ENCODE measurements around the gene NSG2. TPM values are rescaled to one million over a fixed set of nuclear protein-coding genes. Genes with fewer than 3 reads are reported as not detected.
"Not testable (repeated sequence)": the region's sequence is repeated elsewhere in the genome, so short reads cannot be mapped to it uniquely, and the experiment has no call there.

Gene NSG2
- total RNA-seq, 1 experiment from 2014 or later, result not detected

DNA sequence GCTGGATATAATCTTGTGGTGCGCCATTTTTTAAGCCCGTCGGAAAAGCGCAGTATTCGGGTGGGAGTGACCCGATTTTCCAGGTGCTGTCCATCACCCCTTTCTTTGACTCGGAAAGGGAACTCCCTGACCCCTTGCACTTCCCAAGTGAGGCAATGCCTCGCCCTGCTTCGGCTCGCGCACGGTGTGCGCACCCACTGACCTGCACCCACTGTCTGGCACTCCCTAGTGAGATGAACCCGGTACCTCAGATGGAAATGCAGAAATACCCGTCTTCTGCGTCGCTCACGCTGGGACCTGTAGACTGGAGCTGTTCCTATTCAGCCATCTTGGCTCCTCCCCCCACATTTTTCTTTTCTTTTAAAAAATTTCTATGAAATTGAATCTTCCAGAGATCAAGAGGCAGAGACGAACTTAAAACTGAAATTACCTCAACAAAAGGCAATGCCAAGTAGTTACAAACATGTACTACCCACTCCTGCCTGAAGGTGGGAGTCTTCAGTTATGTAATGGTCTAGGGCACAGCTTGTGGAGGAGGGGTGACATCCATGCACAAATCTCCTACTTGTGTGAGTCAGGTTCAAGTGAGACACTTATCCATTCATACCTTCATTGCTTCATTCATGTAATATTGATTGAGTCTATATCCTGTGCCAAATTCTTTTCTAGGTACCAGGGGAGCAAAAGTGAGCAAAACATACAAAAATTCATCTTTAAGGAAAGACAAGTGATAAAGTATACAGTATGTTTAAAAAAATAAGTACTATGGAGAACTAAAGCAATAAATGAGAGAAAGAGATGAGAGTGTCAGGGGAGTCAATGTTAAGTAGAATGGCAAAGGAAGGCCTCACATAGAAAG, 25.2 kb upstream of the NSG2 start:
- not testable (repeated sequence) for H3K79me1 ChIP-seq (ENCODE audit: insufficient read depth, low read depth, low read length, poor library complexity, severe bottlenecking); H4K8ac ChIP-seq (replicated peaks; ENCODE audit: insufficient read length, low read depth, low read length); H4K5ac ChIP-seq (ENCODE audit: insufficient read length, low read depth, low read length); H3K18ac ChIP-seq (ENCODE audit: insufficient read length, low read depth, low read length); H4K91ac ChIP-seq (ENCODE audit: insufficient read length, low read depth, low read length); H2BK20ac ChIP-seq (ENCODE audit: low read depth, low read length, poor library complexity, severe bottlenecking); H3K79me2 ChIP-seq (ENCODE audit: insufficient read depth, low read length); H3K14ac ChIP-seq (ENCODE audit: insufficient read depth, low read length); H3K4me1 ChIP-seq (ENCODE audit: insufficient read depth, low read length); H2BK12ac ChIP-seq (ENCODE audit: insufficient read length, low read depth, low read length); H3K56ac ChIP-seq (ENCODE audit: insufficient read length, low read depth, low read length); H3K27ac ChIP-seq (ENCODE audit: insufficient read length, low read depth, low read length); H3K27me3 ChIP-seq (ENCODE audit: insufficient read depth, low read length); H3K23ac ChIP-seq (ENCODE audit: insufficient read length, low read depth, low read length); H4K20me1 ChIP-seq (ENCODE audit: control insufficient read depth, insufficient read depth, insufficient read length); H3K23me2 ChIP-seq (ENCODE audit: insufficient read length, low read depth, low read length, poor library complexity, severe bottlenecking); H3K27me3 Mint-ChIP-seq (ENCODE audit: low read depth); H2AK5ac ChIP-seq (ENCODE audit: insufficient read length, low read length); H3K9me3 ChIP-seq (ENCODE audit: control insufficient read depth, low read depth, low read length); H2BK120ac ChIP-seq (ENCODE audit: low read depth, low read length, poor library complexity, severe bottlenecking); H2BK15ac ChIP-seq (ENCODE audit: low read depth, low read length); H3K4ac ChIP-seq (ENCODE audit: low read depth, low read length); H2BK5ac ChIP-seq (ENCODE audit: insufficient read length, low read length)
- Histone ChIP-seq H3K4me2 (ENCODE audit: insufficient read depth, insufficient read length, low read length) (peak overlapping the region; percentile 13), H3K9ac (ENCODE audit: extremely low read depth, insufficient read length, low read length) (peak overlapping the region; percentile 37), H3T11ph (ENCODE audit: low read length) (peak overlapping the region; percentile 53), H2AFZ (ENCODE audit: low read length) (peak overlapping the region; percentile 14)
- no CpG with 5 or more reads among the region's 19 CpGs for WGBS (ENCODE audit: extremely low coverage, insufficient read length, low lambda C conversion rate)
- peak; percentile 59 for DNase-seq
- peak overlapping the region; percentile 58 to 85 (median 66); a peak in 6 of 7 replicates for H3K27ac Mint-ChIP-seq
- TF ChIP-seq, protein P1, sequence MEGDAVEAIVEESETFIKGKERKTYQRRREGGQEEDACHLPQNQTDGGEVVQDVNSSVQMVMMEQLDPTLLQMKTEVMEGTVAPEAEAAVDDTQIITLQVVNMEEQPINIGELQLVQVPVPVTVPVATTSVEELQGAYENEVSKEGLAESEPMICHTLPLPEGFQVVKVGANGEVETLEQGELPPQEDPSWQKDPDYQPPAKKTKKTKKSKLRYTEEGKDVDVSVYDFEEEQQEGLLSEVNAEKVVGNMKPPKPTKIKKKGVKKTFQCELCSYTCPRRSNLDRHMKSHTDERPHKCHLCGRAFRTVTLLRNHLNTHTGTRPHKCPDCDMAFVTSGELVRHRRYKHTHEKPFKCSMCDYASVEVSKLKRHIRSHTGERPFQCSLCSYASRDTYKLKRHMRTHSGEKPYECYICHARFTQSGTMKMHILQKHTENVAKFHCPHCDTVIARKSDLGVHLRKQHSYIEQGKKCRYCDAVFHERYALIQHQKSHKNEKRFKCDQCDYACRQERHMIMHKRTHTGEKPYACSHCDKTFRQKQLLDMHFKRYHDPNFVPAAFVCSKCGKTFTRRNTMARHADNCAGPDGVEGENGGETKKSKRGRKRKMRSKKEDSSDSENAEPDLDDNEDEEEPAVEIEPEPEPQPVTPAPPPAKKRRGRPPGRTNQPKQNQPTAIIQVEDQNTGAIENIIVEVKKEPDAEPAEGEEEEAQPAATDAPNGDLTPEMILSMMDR (conservative IDR thresholded peaks at IDR 0.05), result peak; percentile 78
- peaks cover 0 to 21% (median 0%) of the 10 kb centered on the region in 3 experiments; a peak in 3 of 7 replicates for H3K36me3 Mint-ChIP-seq (ENCODE audit: insufficient read depth in 1 of 3, low read depth in 3 of 3)
- peak overlapping the region; percentile 73 to 81 for H3K4me3 Mint-ChIP-seq
- peaks cover 20 to 25% of the 10 kb centered on the region in 2 experiments for H3K4me1 Mint-ChIP-seq
- peaks cover 5 to 19% of the 10 kb centered on the region in 2 experiments; a peak in 4 of 5 replicates for H3K9me3 Mint-ChIP-seq
